K562 (cell line): Measurements from ENCODE around the gene SLC17A2. TPM values are rescaled to one million over a fixed set of nuclear protein-coding genes. Genes with fewer than 3 reads are reported as not detected.

Experiments used
- EHMT2 ChIP-seq: fragments of 450-650 bp; IDR thresholded peaks from 2 replicates; pipeline ENCODE4 v1.6.1; 2018; ENCODE audit warnings: antibody characterized with exemption
- FOXP4 ChIP-seq: sonication (generic); formaldehyde crosslinking; IDR thresholded peaks from 2 replicates; pipeline ENCODE4 v1.8.0; 2022; ENCODE audit warnings: mild to moderate bottlenecking, missing genetic modification reagents, borderline replicate concordance
- ID3 ChIP-seq, 2 experiments: fragments of 250-450 bp in 1 of 2; fragments of 450-650 bp in 1 of 2; sonication (Bioruptor Pico) in 1 of 2; IDR thresholded peaks; 2 replicates each; pipeline versions ENCODE4 v1.6.1 to v1.8.0; 2016 to 2021; ENCODE audit warnings: mild to moderate bottlenecking in 2 of 2, moderate library complexity in 2 of 2, missing compliant biosample characterization in 1 of 2, missing genetic modification characterization in 1 of 2
- NR2C1 ChIP-seq, 2 experiments: fragments of 450-650 bp; IDR thresholded peaks; 2 replicates each; pipeline ENCODE4 v1.6.1; 2017; ENCODE audit warnings: mild to moderate bottlenecking in 2 of 2, antibody characterized with exemption in 1 of 2, inconsistent platforms in 1 of 2, missing compliant biosample characterization in 1 of 2, missing genetic modification characterization in 1 of 2
- THAP7 ChIP-seq: fragments of 250-450 bp; sonication (Bioruptor Pico); IDR thresholded peaks from 2 replicates; pipeline ENCODE4 v1.5.0; 2021
- ZBTB11 ChIP-seq, 3 experiments: fragments of 200-800 bp in 1 of 3; fragments of 250-450 bp in 1 of 3; fragments of 450-650 bp in 1 of 3; sonication (Bioruptor Pico) in 1 of 3; sonication (Bioruptor generic) in 1 of 3; formaldehyde crosslinking in 1 of 3; IDR thresholded peaks; 2 replicates each; pipeline versions ENCODE4 v1.6.1 to v1.8.0; 2016 to 2022; ENCODE audit warnings: mild to moderate bottlenecking in 2 of 3, missing genetic modification characterization in 2 of 3, missing compliant biosample characterization in 1 of 3, moderate library complexity in 1 of 3
- ZNF512 ChIP-seq: IDR thresholded peaks from 2 replicates; pipeline ENCODE4 v1.6.1; 2016; ENCODE audit warnings: missing genetic modification characterization, missing compliant biosample characterization
- polyA plus RNA-seq, 8 experiments: library from polyadenylated mRNA; depleted of rRNA in 4 of 8; stranded (reverse) in 5 of 8; unstranded in 3 of 8; fragments of >200 nt; fragmentation: Nextera tagmentation in 2 of 8; fragmentation: Illumina TruSeq in 1 of 8; extraction: Ambion mirVana in 2 of 8; extraction: Trizol in 1 of 8; gene quantifications; 2 replicates each; pipeline versions ENCODE4 v1.2.1 to v1.2.3, GENCODE V29; 2011 to 2014; ENCODE audit warnings: inconsistent platforms in 1 of 8, missing spikeins in 1 of 8
- total RNA-seq, 7 experiments: library from RNA; depleted of rRNA in 6 of 7; stranded (reverse); fragments of >200 nt in 6 of 7; fragmentation: Illumina TruSeq in 2 of 7; extraction: Trizol in 2 of 7; gene quantifications; 2 replicates each; pipeline versions ENCODE4 v1.2.1 to v1.2.3, GENCODE V29; 2011 to 2021; ENCODE audit warnings: low replicate concordance in 1 of 7

SLC17A2 gene
- total and polyA plus RNA-seq, 9 of the 15 experiments (the other 6 are each of a cell fraction or from before 2014, with no cell fraction given), result not detected

GRCh38 chr6:25951296-25952032, 21.0 kb upstream of the SLC17A2 start (continued):
- TF ChIP-seq FOXP4 (CRISPR knock-in tag), result no peak
- no peak for TF ChIP-seq NR2C1 (IDR thresholded peaks at IDR 0.05)
- TF ChIP-seq NR2C1 (tag; IDR thresholded peaks at IDR 0.05), result peak; percentile 74
- no peak for TF ChIP-seq THAP7 (CRISPR knock-in tag)
- TF ChIP-seq ZBTB11 (CRISPR knock-in tag; IDR thresholded peaks at IDR 0.05), result no peak
- TF ChIP-seq EHMT2, result no peak
- no peak for TF ChIP-seq ZNF512 (tag)
- no peak for TF ChIP-seq ID3 (CRISPR knock-in tag; IDR thresholded peaks at IDR 0.05)
- TF ChIP-seq ID3 (tag; IDR thresholded peaks at IDR 0.05), result peak; percentile 42; the same call in 1 of the 2 replicates
